PC-3 (cell line): ENCODE measurements around the gene NOD1. TPM values are rescaled to one million over a fixed set of nuclear protein-coding genes. Genes with fewer than 3 reads are reported as not detected.

Source experiments
- ATAC-seq: fragments of 200-7000 bp; cut with Tn5 transposase; 2 replicates; pipeline ENCODE4 v1.9.1; 2020; ENCODE audit warnings: mild to moderate bottlenecking, moderate library complexity
- BruUV-seq: library from RNA; stranded (reverse); fragments of 400-500 nt; replicated peaks from 2 replicates; lab custom pipeline; 2021; lab: Mats Ljungman, UMichigan
- CTCF ChIA-PET: fragments of 300-600 bp; sonication (Branson Sonifier 250); formaldehyde crosslinking; loops from one replicate; lab custom pipeline; 2022; ENCODE audit warnings: antibody characterized with exemption; lab: Charles Lee
- POLR2A ChIA-PET: fragments of 300-600 bp; sonication (Branson Sonifier 250); formaldehyde crosslinking; loops from one replicate; lab custom pipeline; 2022; ENCODE audit warnings: antibody characterized with exemption; ENCODE audit not compliant: unreplicated experiment; lab: Charles Lee
- DNase-seq: peaks from one replicate; pipeline ENCODE4 v3.0.0-alpha.2; 2015
- H2AFZ ChIP-seq: fragments of 300-600 bp; sonication (generic); 2 replicates; pipeline ENCODE4 v1.6.0; 2016; ENCODE audit warnings: antibody characterized with exemption, low read length
- H3F3A ChIP-seq: fragments of 300-600 bp; sonication (generic); one replicate; pipeline ENCODE4 v1.6.0; 2017; ENCODE audit warnings: antibody characterized with exemption, low read length, control low read depth, mild to moderate bottlenecking; ENCODE audit not compliant: unreplicated experiment
- H3K27ac ChIP-seq: fragments of 300-600 bp; sonication (generic); 2 replicates; pipeline ENCODE4 v1.5.1; 2016; ENCODE audit warnings: mild to moderate bottlenecking, low read length
- H3K27me3 ChIP-seq: fragments of 300-600 bp; sonication (generic); 2 replicates; pipeline ENCODE4 v1.6.1; 2016; ENCODE audit warnings: low read length, mixed read lengths
- H3K36me3 ChIP-seq: fragments of 300-600 bp; sonication (generic); 2 replicates; pipeline ENCODE4 v1.6.1; 2016; ENCODE audit warnings: low read depth, mixed run types, low read length, mixed read lengths
- H3K4me1 ChIP-seq: fragments of 300-600 bp; sonication (generic); 2 replicates; pipeline ENCODE4 v1.5.1; 2016; ENCODE audit warnings: low read length; ENCODE audit not compliant: insufficient read depth
- H3K4me2 ChIP-seq: fragments of 300-600 bp; sonication (generic); 2 replicates; pipeline ENCODE4 v1.6.0; 2016; ENCODE audit warnings: low read length
- H3K4me3 ChIP-seq: fragments of 300-600 bp; sonication (generic); 2 replicates; pipeline ENCODE4 v1.5.1; 2016; ENCODE audit warnings: mild to moderate bottlenecking, low read length, mixed read lengths
- H3K79me2 ChIP-seq: fragments of 300-600 bp; sonication (generic); 2 replicates; pipeline ENCODE4 v1.6.1; 2017; ENCODE audit warnings: low read length, mixed read lengths
- H3K9ac ChIP-seq: fragments of 300-600 bp; sonication (generic); 2 replicates; pipeline ENCODE4 v1.6.0; 2016; ENCODE audit warnings: mild to moderate bottlenecking, low read length
- H3K9me2 ChIP-seq: fragments of 300-600 bp; sonication (generic); replicated peaks from 2 replicates; pipeline ENCODE4 v1.6.1; 2016; ENCODE audit warnings: mixed run types, low read length, mixed read lengths
- H3K9me3 ChIP-seq: fragments of 300-600 bp; sonication (generic); 2 replicates; pipeline ENCODE4 v1.6.1; 2016; ENCODE audit warnings: low read length, mixed read lengths
- H4K20me1 ChIP-seq: fragments of 300-600 bp; sonication (generic); 2 replicates; pipeline ENCODE4 v1.6.1; 2016; ENCODE audit warnings: low read length, mixed read lengths
- EZH2 ChIP-seq: fragments of 300-600 bp; sonication (generic); IDR thresholded peaks from one replicate; pipeline ENCODE4 v1.6.1; 2017; ENCODE audit warnings: antibody characterized with exemption, mild to moderate bottlenecking, low read length; ENCODE audit not compliant: unreplicated experiment
- EZH2phosphoT487 ChIP-seq: fragments of 300-600 bp; sonication (generic); IDR thresholded peaks from 2 replicates; pipeline ENCODE4 v1.6.1; 2018; ENCODE audit warnings: mild to moderate bottlenecking, antibody characterized with exemption, low read length, borderline replicate concordance
- intact Hi-C: fragments of 100-400 bp; cut with micrococcal nuclease; formaldehyde crosslinking; loops from 2 replicates; pipeline ENCODE4 v1.9.0; 2023
- total RNA-seq: library from RNA; depleted of rRNA; stranded (reverse); fragments of >200 nt; gene quantifications from 2 replicates; pipeline ENCODE4 v1.2.3, GENCODE V29; 2014
- TF ChIP-seq, protein P1 (sequence below): fragments of 300-600 bp; sonication (generic); conservative IDR thresholded peaks from 2 replicates; pipeline ENCODE4 v1.5.1; 2017; ENCODE audit warnings: antibody characterized with exemption, low read depth, mild to moderate bottlenecking, low read length

NOD1 gene
- total RNA-seq, 1 experiment from 2014 or later, result 5.9 TPM

DNA sequence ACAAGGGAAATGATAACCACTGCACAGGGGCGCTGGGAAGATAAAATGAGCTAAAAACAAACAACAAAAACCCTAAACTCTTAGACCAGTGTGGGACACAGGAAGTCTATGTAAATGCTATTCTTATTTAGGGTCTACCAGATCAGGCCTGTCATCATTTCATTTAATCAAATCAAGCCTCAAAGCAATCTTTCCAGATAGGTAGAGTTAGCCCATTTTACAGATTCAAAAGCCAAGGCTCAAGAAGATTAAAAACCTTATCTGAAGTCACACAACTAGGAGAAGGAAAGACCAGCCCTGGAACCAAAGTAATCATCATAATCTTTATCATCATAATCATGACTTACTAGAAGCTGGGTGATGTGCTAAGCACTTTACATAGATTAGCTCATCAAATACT, 4.7 kb downstream of the NOD1 start:
- no TSS peak for BruUV-seq
- peaks cover 44% of the 10 kb centered on the region for H3K79me2 ChIP-seq
- no peak overlapping the region for H3K9ac ChIP-seq
- H3K9me2 ChIP-seq, result no peaks in the 10 kb centered on the region
- no peak overlapping the region for H3K4me3 ChIP-seq
- H3K4me1 ChIP-seq, result peaks cover 10% of the 10 kb centered on the region; the same call in 1 of the 2 replicates
- no peak overlapping the region for H3K27ac ChIP-seq
- intact Hi-C loops, result no loop called here
- no peaks in the 10 kb centered on the region for H3K36me3 ChIP-seq
- no peaks in the 10 kb centered on the region for H3K27me3 ChIP-seq
- TF ChIP-seq EZH2phosphoT487 (no peak), EZH2 (no peak)
- TF ChIP-seq, protein P1, sequence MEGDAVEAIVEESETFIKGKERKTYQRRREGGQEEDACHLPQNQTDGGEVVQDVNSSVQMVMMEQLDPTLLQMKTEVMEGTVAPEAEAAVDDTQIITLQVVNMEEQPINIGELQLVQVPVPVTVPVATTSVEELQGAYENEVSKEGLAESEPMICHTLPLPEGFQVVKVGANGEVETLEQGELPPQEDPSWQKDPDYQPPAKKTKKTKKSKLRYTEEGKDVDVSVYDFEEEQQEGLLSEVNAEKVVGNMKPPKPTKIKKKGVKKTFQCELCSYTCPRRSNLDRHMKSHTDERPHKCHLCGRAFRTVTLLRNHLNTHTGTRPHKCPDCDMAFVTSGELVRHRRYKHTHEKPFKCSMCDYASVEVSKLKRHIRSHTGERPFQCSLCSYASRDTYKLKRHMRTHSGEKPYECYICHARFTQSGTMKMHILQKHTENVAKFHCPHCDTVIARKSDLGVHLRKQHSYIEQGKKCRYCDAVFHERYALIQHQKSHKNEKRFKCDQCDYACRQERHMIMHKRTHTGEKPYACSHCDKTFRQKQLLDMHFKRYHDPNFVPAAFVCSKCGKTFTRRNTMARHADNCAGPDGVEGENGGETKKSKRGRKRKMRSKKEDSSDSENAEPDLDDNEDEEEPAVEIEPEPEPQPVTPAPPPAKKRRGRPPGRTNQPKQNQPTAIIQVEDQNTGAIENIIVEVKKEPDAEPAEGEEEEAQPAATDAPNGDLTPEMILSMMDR, result no peak
- no peaks in the 10 kb centered on the region for H4K20me1 ChIP-seq
- H3K4me2 ChIP-seq, result no peak overlapping the region
- POLR2A ChIA-PET, result no interaction called here
- H2AFZ ChIP-seq, result no peak overlapping the region
- no peak for DNase-seq
- H3F3A ChIP-seq, result no peaks in the 10 kb centered on the region
- CTCF ChIA-PET, result interaction anchor here (0.6 kb wide), 1 partner anchor 1166 kb away, joined by 4 read pairs; no protein-coding TSS in a partner anchor
- ATAC-seq, result no peak
- H3K9me3 ChIP-seq, result no peaks in the 10 kb centered on the region

DNA sequence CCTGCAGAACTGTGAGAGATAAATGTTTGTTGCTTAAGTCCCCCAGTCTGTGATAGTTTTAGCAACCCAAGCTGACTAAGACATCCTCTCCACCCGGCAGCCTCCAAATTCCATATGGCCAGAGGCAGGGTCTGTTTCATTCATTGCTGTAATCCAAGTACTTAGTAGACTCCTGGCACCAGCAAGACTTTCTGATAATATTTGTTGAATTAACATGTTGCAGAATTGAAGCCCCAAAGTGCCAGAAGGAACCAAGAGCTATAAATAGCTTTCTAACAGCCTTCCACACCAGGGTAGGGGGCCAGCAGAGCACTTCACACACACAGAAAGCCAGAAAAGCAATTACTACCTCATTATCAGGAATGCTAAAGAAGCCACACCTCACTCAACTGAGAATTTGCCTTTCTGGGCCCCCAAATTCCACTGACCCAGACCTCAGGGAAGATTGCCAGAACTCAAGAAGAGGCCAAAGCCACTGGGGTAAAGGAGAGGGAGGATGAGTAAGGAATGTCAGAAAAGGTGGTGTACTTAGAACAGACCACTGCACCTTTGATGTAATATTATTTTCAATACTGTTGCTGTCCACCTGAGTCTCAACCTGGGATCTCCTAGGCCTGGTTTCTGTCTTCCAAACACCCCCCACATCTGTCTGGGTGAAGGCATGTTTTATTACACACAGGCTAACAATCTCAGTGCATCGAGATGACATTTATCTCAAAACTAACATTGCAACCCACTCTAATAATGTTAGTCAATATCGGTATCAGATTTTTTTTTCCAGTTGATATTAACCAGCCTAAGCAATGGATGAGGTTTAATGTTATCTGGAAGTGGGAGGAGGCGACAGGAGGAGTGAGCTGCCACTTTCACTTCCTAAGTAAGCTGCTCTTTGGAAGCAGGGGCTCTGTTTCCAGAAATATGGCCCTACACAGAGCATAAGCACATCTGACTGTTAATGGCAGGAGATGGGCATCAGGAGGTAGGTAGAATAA, 5.5 kb downstream of the NOD1 start:
- ATAC-seq, result no peak
- no peaks in the 10 kb centered on the region for H3K9me3 ChIP-seq
- H3K4me2 ChIP-seq, result no peak overlapping the region
- no peak overlapping the region for H3K4me3 ChIP-seq
- H3K79me2 ChIP-seq, result peaks cover 44% of the 10 kb centered on the region
- no peak for DNase-seq
- POLR2A ChIA-PET, result no interaction called here
- H3K4me1 ChIP-seq, result peaks cover 8% of the 10 kb centered on the region; the same call in 1 of the 2 replicates
- no peak overlapping the region for H2AFZ ChIP-seq
- CTCF ChIA-PET, result no interaction called here
- no peaks in the 10 kb centered on the region for H3K27me3 ChIP-seq
- no TSS peak for BruUV-seq
- H3K9me2 ChIP-seq, result no peaks in the 10 kb centered on the region
- intact Hi-C loops, result no loop called here
- H3F3A ChIP-seq, result no peaks in the 10 kb centered on the region
- H3K9ac ChIP-seq, result no peak overlapping the region
- no peaks in the 10 kb centered on the region for H4K20me1 ChIP-seq
- H3K27ac ChIP-seq, result no peak overlapping the region
- TF ChIP-seq EZH2phosphoT487, result no peak
- TF ChIP-seq, protein P1, result no peak
- TF ChIP-seq EZH2, result no peak
- no peaks in the 10 kb centered on the region for H3K36me3 ChIP-seq
